HG03558 (cell line): ENCODE measurements around the gene ROBO2.

Experiments
- ATAC-seq: cut with Tn5 transposase; IDR thresholded peaks from one replicate; pipeline ENCODE4 v1.9.1; 2021; ENCODE audit warnings: moderate number of reproducible peaks; ENCODE audit not compliant: unreplicated experiment; ENCODE audit errors: extremely low read depth

The ROBO2 gene

GRCh38 chr3:77052051-77052501 is 12.2 kb downstream of the ROBO2 start:
- no peak for ATAC-seq

- no peak for ATAC-seq
Observed at GRCh38 chr3:77052733-77053670, 13.1 kb downstream of the ROBO2 start.

- no peak for ATAC-seq
Observed at GRCh38 chr3:77053795-77054194, 13.9 kb downstream of the ROBO2 start.

- no peak for ATAC-seq
Observed at GRCh38 chr3:77055841-77056341, 16.0 kb downstream of the ROBO2 start.

GRCh38 chr3:77059354-77059753 is 19.5 kb downstream of the ROBO2 start:
- no peak for ATAC-seq

- no peak for ATAC-seq
Observed at GRCh38 chr3:77063423-77063822, 23.5 kb downstream of the ROBO2 start.

- ATAC-seq, result no peak
Observed at GRCh38 chr3:77065750-77066149, 25.9 kb downstream of the ROBO2 start.

GRCh38 chr3:77066829-77067228 is 26.9 kb downstream of the ROBO2 start:
- ATAC-seq, result no peak

- ATAC-seq, result no peak
Observed at GRCh38 chr3:77068808-77069207, 28.9 kb downstream of the ROBO2 start.

GRCh38 chr3:77071364-77071763 is 31.5 kb downstream of the ROBO2 start:
- no peak for ATAC-seq

GRCh38 chr3:77071809-77072208 is 31.9 kb downstream of the ROBO2 start:
- ATAC-seq, result no peak

GRCh38 chr3:77072232-77072631 is 32.3 kb downstream of the ROBO2 start:
- no peak for ATAC-seq

GRCh38 chr3:77078279-77078678 is 38.4 kb downstream of the ROBO2 start:
- no peak for ATAC-seq

- ATAC-seq, result no peak
Observed at GRCh38 chr3:77079988-77080610, 40.2 kb downstream of the ROBO2 start.

GRCh38 chr3:77081240-77081661 is 41.4 kb downstream of the ROBO2 start:
- ATAC-seq, result no peak

- ATAC-seq, result no peak
Observed at GRCh38 chr3:77084511-77084910, 44.6 kb downstream of the ROBO2 start.

- ATAC-seq, result no peak
Observed at GRCh38 chr3:77086408-77086807, 46.5 kb downstream of the ROBO2 start.

GRCh38 chr3:77091809-77092208 is 51.9 kb downstream of the ROBO2 start:
- ATAC-seq, result no peak

GRCh38 chr3:77093101-77093500 is 53.2 kb downstream of the ROBO2 start:
- ATAC-seq, result no peak

- ATAC-seq, result no peak
Observed at GRCh38 chr3:77096145-77096544, 56.2 kb downstream of the ROBO2 start.
